ENCODE results near the gene GTF2IRD1.

GTF2IRD1 gene

DNA sequence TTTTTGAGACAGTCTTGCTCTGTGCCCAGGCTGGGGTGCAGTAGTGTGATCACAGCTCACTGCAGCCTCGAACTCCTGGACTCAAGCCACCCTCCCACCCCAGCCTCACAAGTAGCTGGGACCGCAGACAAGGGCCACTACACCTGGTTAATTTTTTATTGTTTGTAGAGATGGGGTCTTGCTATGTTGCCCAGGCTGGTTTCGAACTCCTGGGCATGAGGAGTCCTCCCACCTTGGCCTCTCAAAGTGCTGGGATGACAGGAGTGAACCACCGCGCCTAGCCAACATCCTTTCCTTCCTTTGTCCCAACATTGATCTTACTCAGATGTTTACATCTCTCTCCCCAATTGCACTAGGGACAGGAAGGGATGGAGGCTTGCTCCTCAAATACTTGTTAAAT, 3.3 kb downstream of the GTF2IRD1 start:
- H3K79me1 ChIP-seq (ENCODE audit: low read depth, low read length) = peaks cover 33% of the 10 kb centered on the region
- H3K36me3 ChIP-seq (replicated peaks in 1 of 2; ENCODE audit: control insufficient read depth in 2 of 2, insufficient read depth in 2 of 2, low read length in 2 of 2) = peaks cover 2 to 11% of the 10 kb centered on the region in 2 donors
- no CpG with 5 or more reads among the region's 5 CpGs for WGBS, 2 donors (ENCODE audit: extremely low coverage in 2 of 2, insufficient read length in 2 of 2, insufficient replicate concordance in 1 of 2)
- no peak overlapping the region for H4K8ac ChIP-seq (ENCODE audit: low read depth, low read length)
- no peak overlapping the region for H2AK5ac ChIP-seq (ENCODE audit: low read depth, low read length)
- peaks cover 8 to 9% of the 10 kb centered on the region in 2 donors for H3K4me1 ChIP-seq (ENCODE audit: control insufficient read depth in 2 of 2, insufficient read depth in 1 of 2, low read depth in 1 of 2, low read length in 2 of 2)
- no peak overlapping the region for H3K23ac ChIP-seq (ENCODE audit: low read depth, low read length, poor library complexity)
- no peak overlapping the region for H4K91ac ChIP-seq (ENCODE audit: low read depth, low read length, poor library complexity)
- no peak for DNase-seq (ENCODE audit: low spot score)
- H2BK15ac ChIP-seq (ENCODE audit: low read length) = no peak overlapping the region
- no peak overlapping the region for H3K18ac ChIP-seq (ENCODE audit: low read length)
- no peak overlapping the region for H3K4me2 ChIP-seq (ENCODE audit: insufficient read depth, low read length, poor library complexity, severe bottlenecking)
- H3K14ac ChIP-seq (ENCODE audit: low read length) = no peak overlapping the region
- no peak overlapping the region for H2BK120ac ChIP-seq (ENCODE audit: low read depth, low read length)
- H3K4ac ChIP-seq (ENCODE audit: low read length) = no peak overlapping the region
- no peak overlapping the region for H3K27ac ChIP-seq (replicated peaks; ENCODE audit: low read length)
- peaks cover 0 to 2% of the 10 kb centered on the region in 2 donors for H3K9me3 ChIP-seq (replicated peaks in 1 of 2; ENCODE audit: control insufficient read depth in 2 of 2, insufficient read depth in 1 of 2, low read depth in 1 of 2, low read length in 2 of 2)
- H3K27me3 ChIP-seq (ENCODE audit: control insufficient read depth in 3 of 3, insufficient read depth in 3 of 3, low read depth in 1 of 3, low read length in 3 of 3) = no peaks in the 10 kb centered on the region
- H3K4me3 ChIP-seq (ENCODE audit: low read length in 2 of 2) = no peak overlapping the region
- no peak overlapping the region for H2BK12ac ChIP-seq (ENCODE audit: low read length)
- no peak overlapping the region for H3K9ac ChIP-seq (ENCODE audit: low read depth, low read length, poor library complexity)
- no peak overlapping the region for H2AFZ ChIP-seq (ENCODE audit: low read length)
- H2BK5ac ChIP-seq (ENCODE audit: low read length) = no peak overlapping the region

DNA sequence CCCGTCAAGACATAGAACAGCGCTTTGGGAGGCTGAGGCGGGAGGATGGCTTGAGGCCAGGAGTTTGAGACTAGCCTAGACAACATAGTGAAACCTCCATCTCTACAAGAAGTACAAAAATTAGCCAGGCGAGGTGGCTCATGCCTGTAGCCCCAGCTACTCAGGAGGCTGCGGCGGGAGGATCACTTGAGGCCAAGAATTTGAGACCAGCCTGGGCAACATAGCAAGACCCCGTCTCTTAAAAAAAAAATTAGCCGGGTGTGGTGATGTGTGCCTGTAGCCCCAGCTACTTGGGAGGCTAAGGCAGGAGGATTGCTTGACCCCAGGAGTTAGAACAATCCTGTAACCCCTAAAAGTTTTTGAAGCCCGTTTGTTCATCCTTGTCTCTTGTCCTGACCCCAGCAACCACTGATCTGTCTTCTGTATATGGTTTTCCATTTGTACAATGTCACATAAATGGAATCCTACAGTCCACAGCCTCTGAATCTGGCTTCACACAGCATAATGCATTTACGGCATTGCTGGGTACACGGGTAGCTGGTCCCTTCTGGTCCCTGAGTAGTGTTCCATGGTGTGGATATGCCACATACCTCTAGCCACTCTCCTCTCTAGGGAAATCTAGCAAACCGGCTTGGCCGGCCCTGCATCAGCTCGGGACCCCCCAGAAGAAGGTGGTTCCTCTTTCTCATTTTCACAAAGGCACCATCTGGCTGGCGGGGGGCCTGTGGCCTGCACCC, 8.4 kb downstream of the GTF2IRD1 start:
- no peak overlapping the region for H3K14ac ChIP-seq (ENCODE audit: low read length)
- H2BK120ac ChIP-seq (ENCODE audit: low read depth, low read length) = no peak overlapping the region
- no peak overlapping the region for H3K23ac ChIP-seq (ENCODE audit: low read depth, low read length, poor library complexity)
- no peak overlapping the region for H3K18ac ChIP-seq (ENCODE audit: low read length)
- H3K4ac ChIP-seq (ENCODE audit: low read length) = no peak overlapping the region
- no peak for DNase-seq (ENCODE audit: low spot score)
- no peak overlapping the region for H3K4me3 ChIP-seq (ENCODE audit: low read length in 2 of 2)
- no peak overlapping the region for H2AK5ac ChIP-seq (ENCODE audit: low read depth, low read length)
- no peak overlapping the region for H2BK15ac ChIP-seq (ENCODE audit: low read length)
- no peak overlapping the region for H3K9ac ChIP-seq (ENCODE audit: low read depth, low read length, poor library complexity)
- H3K9me3 ChIP-seq (replicated peaks in 1 of 2; ENCODE audit: control insufficient read depth in 2 of 2, insufficient read depth in 1 of 2, low read depth in 1 of 2, low read length in 2 of 2) = no peaks in the 10 kb centered on the region
- no peak overlapping the region for H4K8ac ChIP-seq (ENCODE audit: low read depth, low read length)
- no peak overlapping the region for H2BK12ac ChIP-seq (ENCODE audit: low read length)
- H3K79me1 ChIP-seq (ENCODE audit: low read depth, low read length) = peaks cover 39% of the 10 kb centered on the region
- no peak overlapping the region for H4K91ac ChIP-seq (ENCODE audit: low read depth, low read length, poor library complexity)
- H3K4me1 ChIP-seq (ENCODE audit: control insufficient read depth in 2 of 2, insufficient read depth in 1 of 2, low read depth in 1 of 2, low read length in 2 of 2) = peaks cover 7% of the 10 kb centered on the region in 2 donors
- H2BK5ac ChIP-seq (ENCODE audit: low read length) = no peak overlapping the region
- no peaks in the 10 kb centered on the region for H3K27me3 ChIP-seq (ENCODE audit: control insufficient read depth in 3 of 3, insufficient read depth in 3 of 3, low read depth in 1 of 3, low read length in 3 of 3)
- no CpG with 5 or more reads among the region's 15 CpGs for WGBS, 2 donors (ENCODE audit: extremely low coverage in 2 of 2, insufficient read length in 2 of 2, insufficient replicate concordance in 1 of 2)
- H2AFZ ChIP-seq (ENCODE audit: low read length) = no peak overlapping the region
- no peak overlapping the region for H3K4me2 ChIP-seq (ENCODE audit: insufficient read depth, low read length, poor library complexity, severe bottlenecking)
- no peak overlapping the region for H3K27ac ChIP-seq (replicated peaks; ENCODE audit: low read length)
- H3K36me3 ChIP-seq (replicated peaks in 1 of 2; ENCODE audit: control insufficient read depth in 2 of 2, insufficient read depth in 2 of 2, low read length in 2 of 2) = peaks cover 4 to 18% of the 10 kb centered on the region in 2 donors

- no peak overlapping the region for H2AK5ac ChIP-seq (ENCODE audit: low read depth, low read length)
- H3K27ac ChIP-seq (replicated peaks; ENCODE audit: low read length) = no peak overlapping the region
- H3K36me3 ChIP-seq (replicated peaks in 1 of 2; ENCODE audit: control insufficient read depth in 2 of 2, insufficient read depth in 2 of 2, low read length in 2 of 2) = peaks cover 4 to 17% of the 10 kb centered on the region in 2 donors
- H3K14ac ChIP-seq (ENCODE audit: low read length) = no peak overlapping the region
- H2AFZ ChIP-seq (ENCODE audit: low read length) = no peak overlapping the region
- DNase-seq (ENCODE audit: low spot score) = no peak
- H3K9me3 ChIP-seq (replicated peaks in 1 of 2; ENCODE audit: control insufficient read depth in 2 of 2, insufficient read depth in 1 of 2, low read depth in 1 of 2, low read length in 2 of 2) = no peaks in the 10 kb centered on the region
- peak overlapping the region; percentile 7 for H3K9ac ChIP-seq (ENCODE audit: low read depth, low read length, poor library complexity)
- no peak overlapping the region for H3K4ac ChIP-seq (ENCODE audit: low read length)
- no peak overlapping the region for H2BK5ac ChIP-seq (ENCODE audit: low read length)
- H3K4me3 ChIP-seq (ENCODE audit: low read length in 2 of 2) = no peak overlapping the region
- H3K23ac ChIP-seq (ENCODE audit: low read depth, low read length, poor library complexity) = no peak overlapping the region
- no peak overlapping the region for H2BK12ac ChIP-seq (ENCODE audit: low read length)
- H3K18ac ChIP-seq (ENCODE audit: low read length) = peak overlapping the region; percentile 11
- no peak overlapping the region for H2BK15ac ChIP-seq (ENCODE audit: low read length)
- no peak overlapping the region for H4K8ac ChIP-seq (ENCODE audit: low read depth, low read length)
- H4K91ac ChIP-seq (ENCODE audit: low read depth, low read length, poor library complexity) = no peak overlapping the region
- H3K4me1 ChIP-seq (ENCODE audit: control insufficient read depth in 2 of 2, insufficient read depth in 1 of 2, low read depth in 1 of 2, low read length in 2 of 2) = peaks cover 7% of the 10 kb centered on the region in 2 donors
- peaks cover 37% of the 10 kb centered on the region for H3K79me1 ChIP-seq (ENCODE audit: low read depth, low read length)
- no peaks in the 10 kb centered on the region for H3K27me3 ChIP-seq (ENCODE audit: control insufficient read depth in 3 of 3, insufficient read depth in 3 of 3, low read depth in 1 of 3, low read length in 3 of 3)
- no CpG with 5 or more reads among the region's 11 CpGs for WGBS, 2 donors (ENCODE audit: extremely low coverage in 2 of 2, insufficient read length in 2 of 2, insufficient replicate concordance in 1 of 2)
- H2BK120ac ChIP-seq (ENCODE audit: low read depth, low read length) = no peak overlapping the region
- H3K4me2 ChIP-seq (ENCODE audit: insufficient read depth, low read length, poor library complexity, severe bottlenecking) = no peak overlapping the region
These were observed 9.0 kb downstream of the GTF2IRD1 start for GRCh38 chr7:74462707-74463100.

GRCh38 chr7:74464931-74465886, 11.5 kb downstream of the GTF2IRD1 start:
- no peaks in the 10 kb centered on the region for H3K27me3 ChIP-seq (ENCODE audit: control insufficient read depth in 3 of 3, insufficient read depth in 3 of 3, low read depth in 1 of 3, low read length in 3 of 3)
- no peak overlapping the region for H2BK15ac ChIP-seq (ENCODE audit: low read length)
- H3K9ac ChIP-seq (ENCODE audit: low read depth, low read length, poor library complexity) = no peak overlapping the region
- H4K8ac ChIP-seq (ENCODE audit: low read depth, low read length) = no peak overlapping the region
- peaks cover 33% of the 10 kb centered on the region for H3K79me1 ChIP-seq (ENCODE audit: low read depth, low read length)
- H4K91ac ChIP-seq (ENCODE audit: low read depth, low read length, poor library complexity) = no peak overlapping the region
- H3K4ac ChIP-seq (ENCODE audit: low read length) = no peak overlapping the region
- WGBS, 2 donors (ENCODE audit: extremely low coverage in 2 of 2, insufficient read length in 2 of 2, insufficient replicate concordance in 1 of 2) = no CpG with 5 or more reads among the region's 7 CpGs
- H3K27ac ChIP-seq (replicated peaks; ENCODE audit: low read length) = no peak overlapping the region
- no peak overlapping the region for H3K4me3 ChIP-seq (ENCODE audit: low read length in 2 of 2)
- peaks cover 7% of the 10 kb centered on the region in 2 donors for H3K4me1 ChIP-seq (ENCODE audit: control insufficient read depth in 2 of 2, insufficient read depth in 1 of 2, low read depth in 1 of 2, low read length in 2 of 2)
- H3K18ac ChIP-seq (ENCODE audit: low read length) = peak overlapping the region; percentile 7
- peaks cover 4 to 15% of the 10 kb centered on the region in 2 donors for H3K36me3 ChIP-seq (replicated peaks in 1 of 2; ENCODE audit: control insufficient read depth in 2 of 2, insufficient read depth in 2 of 2, low read length in 2 of 2)
- no peak overlapping the region for H2BK12ac ChIP-seq (ENCODE audit: low read length)
- no peak overlapping the region for H2AK5ac ChIP-seq (ENCODE audit: low read depth, low read length)
- DNase-seq (ENCODE audit: low spot score) = no peak
- H3K23ac ChIP-seq (ENCODE audit: low read depth, low read length, poor library complexity) = peak overlapping the region; percentile 1
- H2AFZ ChIP-seq (ENCODE audit: low read length) = no peak overlapping the region
- no peak overlapping the region for H3K14ac ChIP-seq (ENCODE audit: low read length)
- no peaks in the 10 kb centered on the region for H3K9me3 ChIP-seq (replicated peaks in 1 of 2; ENCODE audit: control insufficient read depth in 2 of 2, insufficient read depth in 1 of 2, low read depth in 1 of 2, low read length in 2 of 2)
- H2BK120ac ChIP-seq (ENCODE audit: low read depth, low read length) = no peak overlapping the region
- no peak overlapping the region for H2BK5ac ChIP-seq (ENCODE audit: low read length)
- H3K4me2 ChIP-seq (ENCODE audit: insufficient read depth, low read length, poor library complexity, severe bottlenecking) = no peak overlapping the region

Data from neuronal stem cell (in vitro differentiated cells).